ENCODE measurements around the gene FSTL4.

GRCh38 chr5:133189881-133190280, 422.5 kb downstream of the FSTL4 start:
- TF ChIP-seq, protein P1, sequence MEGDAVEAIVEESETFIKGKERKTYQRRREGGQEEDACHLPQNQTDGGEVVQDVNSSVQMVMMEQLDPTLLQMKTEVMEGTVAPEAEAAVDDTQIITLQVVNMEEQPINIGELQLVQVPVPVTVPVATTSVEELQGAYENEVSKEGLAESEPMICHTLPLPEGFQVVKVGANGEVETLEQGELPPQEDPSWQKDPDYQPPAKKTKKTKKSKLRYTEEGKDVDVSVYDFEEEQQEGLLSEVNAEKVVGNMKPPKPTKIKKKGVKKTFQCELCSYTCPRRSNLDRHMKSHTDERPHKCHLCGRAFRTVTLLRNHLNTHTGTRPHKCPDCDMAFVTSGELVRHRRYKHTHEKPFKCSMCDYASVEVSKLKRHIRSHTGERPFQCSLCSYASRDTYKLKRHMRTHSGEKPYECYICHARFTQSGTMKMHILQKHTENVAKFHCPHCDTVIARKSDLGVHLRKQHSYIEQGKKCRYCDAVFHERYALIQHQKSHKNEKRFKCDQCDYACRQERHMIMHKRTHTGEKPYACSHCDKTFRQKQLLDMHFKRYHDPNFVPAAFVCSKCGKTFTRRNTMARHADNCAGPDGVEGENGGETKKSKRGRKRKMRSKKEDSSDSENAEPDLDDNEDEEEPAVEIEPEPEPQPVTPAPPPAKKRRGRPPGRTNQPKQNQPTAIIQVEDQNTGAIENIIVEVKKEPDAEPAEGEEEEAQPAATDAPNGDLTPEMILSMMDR (conservative IDR thresholded peaks at IDR 0.05), result no peak
- no peak for TF ChIP-seq EZH2 (IDR thresholded peaks at IDR 0.05; ENCODE audit: low read depth)
